GM12865 (cell line): ENCODE data around the gene MAD1L1.

Experiments used
- DNase-seq: peaks from one replicate; pipeline ENCODE4 v3.0.0; 2010; ENCODE audit warnings: low read depth
- H3K4me3 ChIP-seq: 2 replicates; pipeline ENCODE4 v1.5.1; 2011; ENCODE audit warnings: mild to moderate bottlenecking, low read depth, low read length, control low read depth
- TF ChIP-seq, protein P1 (sequence below): IDR thresholded peaks from 2 replicates; pipeline ENCODE4 v1.5.1; 2011; ENCODE audit warnings: low read length, control low read depth, low read depth, inconsistent platforms; ENCODE audit not compliant: insufficient read depth; ENCODE audit errors: missing control alignments

MAD1L1 gene

DNA sequence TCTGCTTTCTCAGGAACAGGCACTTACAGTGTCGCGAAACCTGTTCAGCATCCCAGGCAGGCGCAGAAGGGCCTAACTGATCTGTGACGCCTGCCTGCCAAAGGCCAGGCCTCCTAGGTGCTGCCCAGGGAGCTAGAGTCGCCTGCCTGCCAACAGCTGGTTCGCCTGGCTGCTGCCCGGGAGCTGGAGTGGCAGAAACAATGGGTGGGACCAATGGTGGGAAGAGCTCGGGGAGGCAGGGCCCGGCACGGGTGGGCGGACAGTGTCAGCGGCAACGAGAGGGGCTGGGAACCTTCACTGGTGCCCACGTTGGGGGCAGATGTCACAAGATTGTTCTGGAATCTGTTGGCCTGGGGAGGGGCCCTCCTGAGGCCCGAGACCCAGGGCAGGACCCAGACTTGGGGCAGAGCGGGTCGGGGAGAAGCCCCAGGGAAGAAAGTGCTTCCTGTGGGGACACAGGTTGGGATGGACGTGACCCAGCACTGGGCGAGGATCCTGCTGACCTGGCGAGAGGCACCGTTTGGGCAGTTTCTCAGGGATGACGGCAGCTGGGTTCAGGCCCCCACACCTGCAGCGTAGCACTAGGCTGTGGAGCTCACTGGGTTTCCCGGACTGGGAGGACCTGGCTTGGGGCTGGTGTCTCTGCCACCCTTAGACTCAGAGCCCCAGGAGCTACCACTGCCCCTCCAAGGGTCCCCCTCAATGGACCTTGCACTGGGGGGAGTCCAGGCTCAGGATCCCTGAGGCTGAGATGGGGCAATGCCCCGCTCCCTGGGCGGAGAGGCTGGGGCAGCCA is 380.8 kb downstream of the MAD1L1 start:
- TF ChIP-seq, protein P1, sequence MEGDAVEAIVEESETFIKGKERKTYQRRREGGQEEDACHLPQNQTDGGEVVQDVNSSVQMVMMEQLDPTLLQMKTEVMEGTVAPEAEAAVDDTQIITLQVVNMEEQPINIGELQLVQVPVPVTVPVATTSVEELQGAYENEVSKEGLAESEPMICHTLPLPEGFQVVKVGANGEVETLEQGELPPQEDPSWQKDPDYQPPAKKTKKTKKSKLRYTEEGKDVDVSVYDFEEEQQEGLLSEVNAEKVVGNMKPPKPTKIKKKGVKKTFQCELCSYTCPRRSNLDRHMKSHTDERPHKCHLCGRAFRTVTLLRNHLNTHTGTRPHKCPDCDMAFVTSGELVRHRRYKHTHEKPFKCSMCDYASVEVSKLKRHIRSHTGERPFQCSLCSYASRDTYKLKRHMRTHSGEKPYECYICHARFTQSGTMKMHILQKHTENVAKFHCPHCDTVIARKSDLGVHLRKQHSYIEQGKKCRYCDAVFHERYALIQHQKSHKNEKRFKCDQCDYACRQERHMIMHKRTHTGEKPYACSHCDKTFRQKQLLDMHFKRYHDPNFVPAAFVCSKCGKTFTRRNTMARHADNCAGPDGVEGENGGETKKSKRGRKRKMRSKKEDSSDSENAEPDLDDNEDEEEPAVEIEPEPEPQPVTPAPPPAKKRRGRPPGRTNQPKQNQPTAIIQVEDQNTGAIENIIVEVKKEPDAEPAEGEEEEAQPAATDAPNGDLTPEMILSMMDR = no peak
- DNase-seq = no peak

DNA sequence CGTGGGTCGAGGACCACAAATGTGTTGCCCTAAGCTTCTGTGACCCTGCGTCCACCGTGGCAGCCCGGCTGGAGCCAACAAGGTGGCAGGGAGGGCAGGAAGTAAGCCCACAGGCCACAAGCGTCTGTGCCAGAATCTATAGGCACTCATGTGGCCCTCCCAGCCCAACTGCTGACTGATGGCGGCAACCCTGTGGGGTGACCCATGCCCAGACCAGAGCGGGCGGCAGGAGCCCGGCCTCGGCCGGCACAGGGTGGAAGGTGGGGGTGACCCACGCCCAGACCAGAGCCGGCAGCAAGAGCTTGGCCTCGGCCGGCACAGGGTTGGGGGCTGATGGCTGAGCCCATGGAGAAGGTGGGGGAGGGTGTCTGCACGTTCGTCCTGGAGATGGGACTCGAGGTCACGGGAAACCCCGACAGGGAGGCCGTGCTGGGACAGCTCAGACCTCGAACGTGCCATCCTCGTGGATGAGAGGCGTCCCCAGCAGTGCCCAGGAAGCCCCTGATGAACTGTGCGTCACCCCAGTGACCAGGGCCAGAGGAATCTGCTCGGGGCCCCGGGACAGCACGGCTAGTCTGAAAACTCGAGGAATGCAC is 381.7 kb downstream of the MAD1L1 start:
- TF ChIP-seq, protein P1 = no peak
- no peak overlapping the region for H3K4me3 ChIP-seq
- no peak for DNase-seq

More for the DNA sequence above, 380.8 kb downstream of the MAD1L1 start:
- no peak overlapping the region for H3K4me3 ChIP-seq

DNA sequence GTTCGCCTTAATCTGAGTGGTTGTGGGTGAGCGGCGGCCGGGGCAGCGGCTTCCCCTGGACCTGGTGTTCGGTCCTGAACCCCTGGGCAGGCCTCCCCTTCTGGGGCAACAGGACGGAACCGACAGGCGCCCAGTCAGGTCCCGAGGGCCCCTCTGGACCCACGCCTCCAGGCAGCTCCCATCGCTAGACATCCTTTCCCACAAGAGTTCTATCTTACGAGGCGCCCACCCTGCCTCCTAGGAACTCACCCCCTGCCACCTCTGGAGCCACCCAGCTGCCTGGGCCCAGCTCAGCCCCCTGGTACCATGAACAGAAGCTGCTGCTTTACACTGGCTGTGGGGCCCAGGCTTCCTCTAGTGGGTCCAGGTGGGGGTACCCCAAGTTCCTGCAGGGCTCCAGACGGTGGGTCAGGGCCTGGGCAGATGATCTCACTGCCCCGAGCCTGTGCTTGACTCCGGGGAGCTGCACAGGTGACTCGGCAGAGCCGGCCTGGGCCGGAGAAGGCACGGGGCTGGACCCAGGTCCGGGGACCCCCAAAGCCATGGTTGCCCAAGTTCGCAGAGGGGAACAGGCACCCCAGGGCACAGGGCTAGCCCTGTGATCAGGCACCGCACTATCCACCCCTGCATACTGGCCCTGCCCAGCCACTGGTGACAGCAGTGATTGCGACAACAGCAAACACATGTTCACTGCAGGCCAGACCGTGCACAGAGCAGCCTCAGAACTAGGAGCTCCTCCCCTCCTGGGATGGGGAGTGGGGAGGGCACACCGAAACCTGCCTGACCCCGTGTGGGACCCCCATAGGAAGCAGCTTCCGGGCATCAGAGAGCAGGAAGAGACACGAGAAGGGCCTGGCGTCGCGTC is 382.4 kb downstream of the MAD1L1 start:
- no peak for DNase-seq

DNA sequence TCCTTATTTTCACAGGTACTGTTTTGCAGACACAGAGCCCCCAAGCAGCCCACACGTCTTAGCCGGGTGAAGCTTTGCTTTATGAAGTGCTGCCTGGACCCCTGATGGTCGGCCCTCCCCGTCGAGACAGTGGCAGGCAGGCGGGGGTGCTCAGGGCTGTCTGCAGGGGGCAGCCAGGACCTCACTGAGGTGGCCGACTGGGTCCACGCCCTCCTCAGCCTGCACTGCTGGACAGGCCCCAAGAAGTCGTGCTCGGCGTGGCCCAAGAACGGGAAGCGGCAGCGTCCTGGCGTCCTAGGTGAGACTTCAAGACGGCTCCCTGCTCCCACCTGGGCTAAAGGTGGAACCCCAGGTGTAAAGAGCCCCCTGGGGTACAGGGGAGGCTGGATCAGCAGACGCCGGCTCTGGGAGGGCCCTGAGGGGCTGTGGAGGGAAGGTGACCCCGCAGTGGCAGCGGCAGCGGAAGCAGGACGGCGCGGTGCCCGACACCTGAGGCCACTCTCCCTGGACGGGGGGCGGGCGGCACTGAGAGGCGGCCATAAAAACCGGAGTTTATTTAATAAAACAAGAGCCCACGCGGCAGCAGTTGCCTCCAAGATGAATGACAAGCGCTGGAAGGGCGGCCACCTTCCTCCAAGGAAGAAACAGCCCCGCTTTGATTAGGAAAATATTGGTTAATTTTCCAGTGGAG is 383.2 kb downstream of the MAD1L1 start:
- no peak overlapping the region for H3K4me3 ChIP-seq
- TF ChIP-seq, protein P1 = no peak
- DNase-seq = no peak

More for the DNA sequence above, 382.4 kb downstream of the MAD1L1 start:
- H3K4me3 ChIP-seq = no peak overlapping the region
- TF ChIP-seq, protein P1 = no peak

DNA sequence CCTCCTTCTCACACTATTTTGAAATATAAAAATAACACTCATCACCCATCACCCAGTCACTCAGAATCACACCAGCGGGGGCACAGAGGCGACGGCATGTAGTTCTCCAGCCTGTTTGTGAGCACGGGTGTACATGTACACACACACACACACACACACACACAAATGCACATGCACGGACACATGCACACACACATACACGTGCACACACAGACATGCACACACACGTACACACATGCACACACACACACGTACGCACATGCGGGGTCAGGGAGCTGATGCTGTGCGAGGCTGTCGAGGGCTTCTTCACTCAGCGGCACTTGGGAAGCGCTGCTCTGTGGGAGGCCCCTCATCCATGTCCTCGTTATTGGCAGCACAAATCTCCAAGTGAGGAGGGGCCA is 383.8 kb downstream of the MAD1L1 start:
- TF ChIP-seq, protein P1 = no peak
- no peak overlapping the region for H3K4me3 ChIP-seq
- DNase-seq = no peak

DNA sequence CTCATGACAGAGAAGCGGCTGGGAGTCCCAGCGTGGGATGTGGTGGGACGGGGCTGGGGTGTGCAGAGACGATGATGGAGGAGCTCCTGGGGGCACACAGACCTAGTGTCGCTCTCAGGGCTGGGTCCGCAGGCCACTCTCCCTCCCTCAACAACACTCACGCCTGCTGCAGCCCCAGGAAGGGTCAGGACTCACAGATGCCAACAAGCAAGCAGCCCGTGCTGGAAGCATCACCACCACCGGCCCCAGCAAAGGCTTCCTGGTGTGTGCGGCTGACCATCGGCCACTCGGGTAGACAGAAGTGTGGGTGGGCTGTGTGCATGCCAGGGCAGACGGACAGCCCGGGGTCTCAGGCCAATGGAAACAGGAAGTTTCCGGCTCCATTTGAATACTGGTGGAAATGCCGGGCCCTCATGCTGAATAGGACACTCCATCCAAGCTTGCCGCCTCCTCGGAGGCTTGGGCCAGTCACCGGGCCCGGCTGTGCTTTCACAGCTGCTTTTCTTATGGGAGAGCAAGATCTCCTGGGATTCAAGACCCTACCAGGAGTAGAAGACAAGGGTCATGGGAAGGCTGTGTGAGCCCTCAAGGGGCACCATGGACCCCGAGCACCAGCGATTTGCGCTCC is 384.6 kb downstream of the MAD1L1 start:
- DNase-seq = no peak
- TF ChIP-seq, protein P1 = no peak

More for the DNA sequence above, 384.6 kb downstream of the MAD1L1 start:
- H3K4me3 ChIP-seq = no peak overlapping the region
